OCI-M1 (cell line): ENCODE measurements around the gene CHIA.

ENCODE experiments used
- DNase-seq: peaks from one replicate; lab custom pipeline; 2025; lab: John Stamatoyannopoulos, UW

Gene CHIA

DNA sequence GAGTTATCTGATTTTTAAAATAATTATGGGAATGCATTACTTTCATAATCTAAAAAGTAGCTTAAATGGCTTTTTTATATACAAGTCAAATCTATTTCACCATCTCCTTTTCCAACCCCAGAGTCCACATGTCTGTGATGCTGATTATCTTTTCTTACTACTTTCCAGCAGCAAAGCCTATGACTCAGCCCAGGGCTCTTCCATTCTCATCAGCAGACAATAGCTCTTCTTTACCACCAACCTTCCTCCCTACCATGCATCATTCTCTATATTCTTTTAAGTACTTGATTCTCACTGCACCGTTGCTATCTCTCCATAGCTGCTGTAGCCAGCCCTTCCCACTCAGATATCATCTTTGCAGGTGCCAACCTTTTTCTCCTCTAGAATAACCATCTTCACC, 75.6 kb downstream of the CHIA start:
- peak; percentile 11 for DNase-seq

DNA sequence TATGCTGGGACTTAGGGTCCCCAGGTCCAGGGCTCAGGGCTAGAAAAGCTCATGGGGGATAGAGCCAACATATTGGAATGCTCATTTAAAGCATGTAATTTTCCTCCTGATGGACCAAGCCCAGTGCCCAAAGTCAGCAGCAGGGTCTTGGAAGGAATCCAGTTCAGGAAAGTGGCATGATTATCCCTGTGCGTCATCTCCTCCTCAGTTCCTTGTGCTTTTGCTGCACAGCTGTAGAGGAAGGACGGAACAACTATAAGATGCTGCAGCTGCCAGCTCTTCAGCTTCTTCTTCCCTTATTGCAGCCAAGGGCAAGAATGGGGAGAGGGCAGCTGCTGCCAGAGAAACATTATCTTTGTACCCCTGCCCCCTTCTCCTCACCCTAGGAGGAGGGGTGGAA, 78.5 kb downstream of the CHIA start:
- DNase-seq, result no peak

DNA sequence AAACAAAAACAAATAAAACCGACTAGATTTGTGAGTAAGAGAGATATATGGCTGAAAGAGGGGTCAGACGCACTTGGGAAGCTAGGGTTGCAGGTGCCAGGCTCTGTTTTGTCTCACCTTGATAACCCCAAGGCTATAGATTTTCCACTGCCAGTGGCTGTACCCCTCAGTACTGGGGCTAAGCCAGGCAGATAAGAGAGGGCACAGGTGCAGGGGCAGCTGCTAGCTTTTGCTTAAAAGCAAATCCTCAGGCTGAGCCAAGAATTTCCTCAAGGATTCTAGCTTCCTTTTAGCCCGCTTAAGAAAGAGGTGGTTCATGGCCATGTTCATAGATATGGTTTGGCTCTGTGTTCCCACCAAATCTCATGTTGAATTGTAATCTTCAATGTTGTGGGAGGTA, 79.0 kb downstream of the CHIA start:
- no peak for DNase-seq
